IPS-20b (cell line): ENCODE data around the gene PPP1R3E.

Experiments
- H3K27ac ChIP-seq: one replicate; pipeline ENCODE4 v1.5.1; 2013; ENCODE audit warnings: low read length
- H3K27me3 ChIP-seq: 2 replicates; pipeline ENCODE4 v1.6.1; 2013; ENCODE audit warnings: mild to moderate bottlenecking, low read length, inconsistent platforms; ENCODE audit not compliant: insufficient read depth
- H3K36me3 ChIP-seq: 2 replicates; pipeline ENCODE4 v1.6.1; 2013; ENCODE audit warnings: low read depth, mild to moderate bottlenecking, inconsistent platforms, low read length, moderate library complexity; ENCODE audit not compliant: insufficient read depth
- H3K4me1 ChIP-seq: 2 replicates; pipeline ENCODE4 v1.6.1; 2013; ENCODE audit warnings: mild to moderate bottlenecking, control low read depth, inconsistent platforms, low read length, moderate library complexity; ENCODE audit not compliant: insufficient read depth
- H3K4me3 ChIP-seq: 2 replicates; pipeline ENCODE4 v1.5.1; 2013; ENCODE audit warnings: mild to moderate bottlenecking, low read length, inconsistent platforms
- H3K9ac ChIP-seq: 2 replicates; pipeline ENCODE4 v1.6.1; 2013; ENCODE audit warnings: low read depth, mild to moderate bottlenecking, inconsistent platforms, low read length, moderate library complexity
- H3K9me3 ChIP-seq: 2 replicates; pipeline ENCODE4 v1.6.1; 2013; ENCODE audit warnings: mild to moderate bottlenecking, low read depth, low read length, inconsistent platforms; ENCODE audit not compliant: insufficient read depth

Gene PPP1R3E

GRCh38 chr14:23252420-23253333, 50.0 kb downstream of the PPP1R3E start:
- Histone ChIP-seq H3K4me3 (peak overlapping the region; percentile 50), H3K36me3 (no peaks in the 10 kb centered on the region), H3K27me3 (no peaks in the 10 kb centered on the region), H3K4me1 (peaks cover 24% of the 10 kb centered on the region), H3K9me3 (no peaks in the 10 kb centered on the region), H3K27ac (peak overlapping the region; percentile 92), H3K9ac (peak overlapping the region; percentile 57; the same call in 1 of the 2 replicates)

- peaks cover 24% of the 10 kb centered on the region for H3K4me1 ChIP-seq
- H3K4me3 ChIP-seq: peak overlapping the region; percentile 50
- peak overlapping the region; percentile 57; the same call in 1 of the 2 replicates for H3K9ac ChIP-seq
- H3K27me3 ChIP-seq: no peaks in the 10 kb centered on the region
- no peaks in the 10 kb centered on the region for H3K36me3 ChIP-seq
- H3K9me3 ChIP-seq: no peaks in the 10 kb centered on the region
- H3K27ac ChIP-seq: peak overlapping the region; percentile 81
Measured at GRCh38 chr14:23252006-23252405, 50.7 kb downstream of the PPP1R3E start.

GRCh38 chr14:23249824-23250223, 52.8 kb downstream of the PPP1R3E start:
- no peaks in the 10 kb centered on the region for H3K36me3 ChIP-seq
- H3K27me3 ChIP-seq: no peaks in the 10 kb centered on the region
- H3K9ac ChIP-seq: no peak overlapping the region
- H3K4me1 ChIP-seq: peaks cover 24% of the 10 kb centered on the region
- no peak overlapping the region for H3K27ac ChIP-seq
- no peaks in the 10 kb centered on the region for H3K9me3 ChIP-seq
- no peak overlapping the region for H3K4me3 ChIP-seq

- no peak overlapping the region for H3K4me3 ChIP-seq
- no peaks in the 10 kb centered on the region for H3K9me3 ChIP-seq
- H3K36me3 ChIP-seq: no peaks in the 10 kb centered on the region
- no peak overlapping the region for H3K9ac ChIP-seq
- H3K27me3 ChIP-seq: no peaks in the 10 kb centered on the region
- no peak overlapping the region for H3K27ac ChIP-seq
- peaks cover 23% of the 10 kb centered on the region for H3K4me1 ChIP-seq
Measured at GRCh38 chr14:23248601-23249000, 54.1 kb downstream of the PPP1R3E start.
